GM21381 (cell line): ENCODE measurements around the gene CDH4.

Experiments
- ATAC-seq: cut with Tn5 transposase; IDR thresholded peaks from one replicate; pipeline ENCODE4 v1.9.1; 2021; ENCODE audit warnings: mild to moderate bottlenecking, moderate library complexity; ENCODE audit not compliant: unreplicated experiment

The CDH4 gene

DNA sequence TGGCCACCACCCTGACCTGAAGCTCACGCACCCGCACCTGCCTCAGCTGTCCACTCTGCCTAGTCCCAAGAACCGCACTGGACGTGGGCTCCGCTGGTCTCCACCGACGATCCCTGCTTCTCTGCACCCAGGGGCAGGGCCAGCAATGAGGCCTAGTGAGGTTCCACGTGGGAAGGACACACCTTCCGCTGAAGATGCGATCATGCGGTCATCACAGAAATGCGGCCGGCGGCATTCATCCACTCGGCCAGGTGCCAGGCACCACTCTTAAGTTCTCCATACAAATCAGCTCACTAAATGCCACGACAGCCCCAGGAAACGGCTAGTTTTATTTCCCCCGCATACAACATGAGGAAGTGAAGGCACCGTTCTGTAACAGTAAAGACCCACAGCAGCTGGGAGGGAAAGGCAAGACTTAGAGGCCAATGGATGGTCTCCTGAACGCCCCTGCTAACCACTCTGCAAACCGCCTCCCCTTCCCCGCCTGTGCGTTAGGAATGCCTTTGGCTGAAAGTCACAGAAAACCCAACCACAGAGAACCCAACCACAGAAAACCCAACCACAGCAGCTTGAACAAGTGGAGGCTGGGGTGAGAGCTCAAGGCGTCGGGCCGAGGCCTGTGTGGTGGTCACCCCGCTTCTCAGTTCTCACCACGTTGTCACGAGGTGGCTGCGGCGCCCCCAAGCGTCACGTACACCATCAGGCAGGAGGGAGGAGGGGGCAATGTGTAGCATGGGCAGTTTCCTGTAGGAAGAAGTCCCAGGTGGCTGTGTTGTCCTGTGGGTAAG lies 609.2 kb downstream of the CDH4 start:
- ATAC-seq: no peak

DNA sequence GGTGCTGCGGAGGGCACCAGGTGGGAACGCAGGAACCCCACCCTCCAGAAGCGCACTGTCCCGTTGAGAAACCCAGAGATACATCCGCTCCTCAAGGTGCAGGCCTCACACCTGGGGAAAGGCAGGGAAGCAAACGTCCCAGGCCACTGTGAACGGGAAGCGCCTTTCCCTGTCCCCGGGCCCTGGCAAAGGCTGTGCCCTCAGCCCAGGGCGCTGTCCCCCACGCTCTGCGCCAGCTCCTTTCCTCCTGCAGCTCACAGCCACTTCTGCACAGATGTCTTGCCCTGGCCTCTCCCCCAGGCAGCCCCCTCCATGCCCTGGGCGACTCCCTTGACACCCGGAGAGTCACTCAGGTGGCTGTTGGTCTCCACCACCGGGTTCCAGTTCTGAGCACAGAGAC lies 609.8 kb downstream of the CDH4 start:
- ATAC-seq: no peak

DNA sequence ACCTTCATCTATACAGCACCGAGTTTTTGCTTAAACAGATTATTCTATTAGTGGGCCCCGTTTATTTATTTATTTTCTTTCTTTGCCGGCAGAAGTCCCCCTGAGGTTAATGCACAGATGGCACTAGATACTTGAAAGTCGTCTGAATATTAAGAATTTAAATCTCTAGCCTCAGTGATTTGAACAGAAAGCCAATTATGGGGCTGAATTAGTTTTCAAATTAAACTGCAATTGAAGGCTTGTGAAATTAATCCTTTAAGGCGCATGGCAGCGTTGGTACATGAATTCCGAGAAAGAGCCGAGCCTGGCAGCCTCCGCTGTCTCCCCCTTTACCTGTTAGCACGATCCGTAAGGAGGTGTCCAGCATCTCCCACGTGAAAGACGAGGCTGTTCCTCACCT lies 610.8 kb downstream of the CDH4 start:
- ATAC-seq: no peak

DNA sequence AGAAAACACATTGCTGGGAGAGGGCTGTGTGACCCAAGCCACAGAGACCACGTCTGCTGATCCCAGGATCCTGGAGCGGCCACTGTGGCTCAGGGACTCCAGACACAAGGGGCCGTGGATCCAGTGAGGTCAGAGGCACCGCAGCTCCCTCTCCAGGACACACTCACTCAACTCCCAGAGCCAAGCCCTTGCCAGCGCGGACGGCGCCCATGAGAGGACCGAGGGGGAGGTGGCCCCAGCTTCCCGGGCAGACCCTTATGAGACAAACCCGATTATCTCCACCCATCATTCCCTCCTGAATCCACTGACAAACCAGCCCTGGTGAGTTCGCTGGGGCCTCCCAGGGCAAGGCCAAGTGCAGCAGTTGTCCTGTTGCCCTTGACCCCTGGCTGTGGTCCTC lies 612.4 kb downstream of the CDH4 start:
- no peak for ATAC-seq

DNA sequence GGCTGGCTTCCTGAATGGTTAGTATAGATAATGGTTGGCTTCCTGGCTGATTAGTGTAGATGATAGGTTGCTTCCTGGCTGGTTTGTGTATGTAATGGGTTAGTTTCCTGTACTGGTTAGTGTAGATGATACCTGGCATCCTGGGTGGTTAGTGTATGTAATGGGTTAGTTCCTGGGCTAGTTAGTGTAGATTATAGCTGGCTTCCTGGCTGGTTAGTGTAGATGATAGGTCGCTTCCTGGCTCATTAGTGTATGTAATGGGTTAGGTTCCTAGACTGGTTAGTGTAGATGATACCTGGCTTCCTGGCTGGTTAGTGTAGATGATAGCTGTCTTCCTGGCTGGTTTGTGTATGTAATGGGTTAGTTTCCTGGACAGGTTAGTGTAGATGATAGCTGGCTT lies 613.3 kb downstream of the CDH4 start:
- ATAC-seq: no peak

DNA sequence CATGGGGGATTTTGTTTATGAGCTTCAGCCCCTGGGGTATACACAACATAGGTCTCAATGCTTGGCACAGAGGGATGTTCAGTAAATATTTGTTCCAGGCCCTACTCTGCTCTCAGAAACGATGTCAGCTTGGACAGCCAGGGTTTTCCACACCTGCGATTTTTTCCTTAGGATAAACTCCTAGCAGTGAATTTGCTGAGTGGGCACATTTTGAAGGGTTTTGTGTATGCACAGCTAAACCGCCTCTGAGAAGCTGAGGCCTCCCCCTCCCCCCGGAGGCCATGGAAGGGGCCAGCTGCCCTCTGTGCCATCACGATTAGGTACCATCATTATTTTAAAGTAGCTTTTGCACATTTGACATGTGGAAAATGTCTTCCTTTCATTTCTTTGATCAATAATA lies 614.1 kb downstream of the CDH4 start:
- no peak for ATAC-seq

DNA sequence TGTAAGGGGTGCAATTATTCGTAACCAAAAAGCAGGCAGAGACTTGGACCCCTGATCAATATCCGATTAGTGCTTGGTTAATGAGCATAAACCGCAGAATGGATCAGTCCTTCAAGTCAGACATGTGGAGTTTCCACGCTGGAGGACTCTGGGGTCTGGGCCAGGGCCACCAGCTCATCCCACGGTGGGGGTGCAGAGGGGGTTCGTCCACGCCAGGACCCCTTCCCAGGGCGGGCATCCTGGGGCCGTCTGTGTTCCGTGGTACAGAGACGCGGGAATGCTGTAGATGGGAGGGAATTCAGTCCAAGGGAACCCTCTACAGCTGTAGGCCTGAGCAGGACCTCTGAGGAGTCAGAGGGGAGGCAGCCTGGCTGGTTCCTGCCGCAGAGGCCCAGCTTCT lies 615.9 kb downstream of the CDH4 start:
- no peak for ATAC-seq

DNA sequence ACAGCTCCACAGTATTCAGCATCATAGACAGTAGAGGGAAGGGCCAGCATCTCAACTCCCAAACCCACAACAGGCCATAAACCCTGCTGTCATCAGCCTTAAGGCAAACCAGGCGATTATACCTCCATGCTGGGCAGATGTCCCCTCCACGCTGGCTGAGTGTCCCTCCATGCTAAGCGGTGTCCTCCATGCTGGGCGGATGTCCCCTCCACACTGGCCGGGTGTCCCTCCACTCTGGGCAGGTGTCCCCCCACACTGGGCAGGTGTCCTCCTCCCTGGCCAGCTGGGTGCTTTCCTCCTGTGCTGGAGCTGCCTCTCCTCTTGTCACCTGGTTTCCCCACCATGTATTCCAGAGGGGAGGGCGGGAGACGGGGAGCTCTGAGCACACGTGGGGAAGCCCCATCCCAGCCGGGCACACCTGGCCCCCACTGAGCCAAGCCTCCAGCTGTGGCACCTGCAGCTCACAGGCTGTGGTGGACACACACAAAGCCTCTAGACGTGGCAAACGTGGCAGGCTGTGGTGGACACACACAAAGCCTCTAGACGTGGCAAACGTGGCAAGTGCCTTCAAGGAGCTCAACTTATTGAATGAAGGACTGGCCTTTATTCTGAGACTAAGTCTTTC lies 616.5 kb downstream of the CDH4 start:
- no peak for ATAC-seq

DNA sequence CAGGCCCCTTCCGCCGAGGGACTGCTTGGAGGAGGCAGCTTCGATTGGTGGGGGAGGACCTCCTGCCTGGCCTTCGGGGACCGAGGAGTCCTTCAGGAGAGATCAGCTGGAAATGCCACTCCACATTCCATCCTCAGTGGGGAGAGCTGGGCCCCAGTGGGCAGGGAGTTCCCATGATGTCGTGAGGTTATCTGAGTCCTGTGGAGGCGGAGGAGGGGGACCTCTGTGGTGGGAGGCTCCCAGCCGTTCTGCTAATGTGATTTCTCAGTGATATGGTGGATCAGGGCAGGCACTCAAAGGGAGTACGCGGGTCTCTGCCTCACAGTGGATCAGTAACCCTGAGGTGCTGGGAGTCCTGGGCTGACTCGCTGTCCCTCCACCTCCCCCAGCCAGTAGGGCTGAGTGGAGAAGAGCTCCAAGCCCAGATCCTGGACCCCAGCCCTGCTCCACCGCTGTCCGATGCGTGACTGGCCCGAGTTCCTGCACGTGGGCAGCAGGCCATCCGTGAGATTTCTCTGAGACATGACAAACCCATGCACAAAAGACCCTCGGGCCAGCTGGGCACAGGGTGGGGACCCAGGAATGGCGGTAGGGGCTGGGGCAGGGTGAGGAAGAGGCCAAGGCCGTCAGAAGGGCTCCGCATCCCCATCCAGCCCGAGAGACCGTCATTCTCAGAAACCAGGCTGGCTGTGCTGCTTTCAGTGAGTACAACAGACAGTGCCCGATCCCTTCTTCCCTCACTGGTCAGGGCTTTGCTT lies 617.9 kb downstream of the CDH4 start:
- no peak for ATAC-seq

DNA sequence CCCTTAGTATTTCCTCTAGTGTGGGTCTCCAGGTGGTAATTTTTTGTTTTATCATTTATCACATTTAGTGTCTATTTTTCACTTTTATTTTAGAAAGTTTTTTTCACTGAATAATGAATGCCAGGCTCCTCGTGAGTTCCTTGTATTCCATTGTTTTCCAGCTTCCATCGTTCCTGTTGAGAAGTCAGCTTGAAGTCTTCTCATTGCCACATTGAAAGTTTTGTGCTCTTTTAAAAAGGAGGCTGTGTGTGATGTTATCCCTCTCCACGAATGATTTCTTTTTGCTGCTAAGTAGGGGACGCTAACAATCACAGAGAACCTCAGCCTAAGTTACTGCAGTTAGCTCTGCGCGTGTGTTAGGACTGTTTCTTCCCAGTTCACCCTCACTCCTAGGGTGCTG lies 619.1 kb downstream of the CDH4 start:
- ATAC-seq: no peak

DNA sequence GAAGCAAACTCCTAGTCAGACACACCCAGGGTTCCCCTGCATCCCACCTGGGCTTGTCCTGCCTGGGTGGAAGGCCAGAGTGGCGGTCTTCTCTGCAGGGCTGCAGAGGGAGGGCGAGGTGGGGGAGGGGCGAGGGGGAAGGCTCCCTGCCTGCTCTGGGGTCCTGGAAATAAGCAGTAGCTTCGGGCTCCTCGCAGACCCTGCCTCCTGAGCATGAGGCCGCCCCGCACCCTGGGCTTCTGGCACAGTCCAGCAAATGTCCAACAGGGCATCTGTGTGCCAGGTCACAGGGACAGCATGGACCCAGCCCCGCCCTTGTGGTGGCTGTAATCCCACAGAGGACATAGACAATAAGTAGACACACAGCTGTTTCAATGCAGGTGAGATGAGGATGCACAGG lies 619.9 kb downstream of the CDH4 start:
- no peak for ATAC-seq

DNA sequence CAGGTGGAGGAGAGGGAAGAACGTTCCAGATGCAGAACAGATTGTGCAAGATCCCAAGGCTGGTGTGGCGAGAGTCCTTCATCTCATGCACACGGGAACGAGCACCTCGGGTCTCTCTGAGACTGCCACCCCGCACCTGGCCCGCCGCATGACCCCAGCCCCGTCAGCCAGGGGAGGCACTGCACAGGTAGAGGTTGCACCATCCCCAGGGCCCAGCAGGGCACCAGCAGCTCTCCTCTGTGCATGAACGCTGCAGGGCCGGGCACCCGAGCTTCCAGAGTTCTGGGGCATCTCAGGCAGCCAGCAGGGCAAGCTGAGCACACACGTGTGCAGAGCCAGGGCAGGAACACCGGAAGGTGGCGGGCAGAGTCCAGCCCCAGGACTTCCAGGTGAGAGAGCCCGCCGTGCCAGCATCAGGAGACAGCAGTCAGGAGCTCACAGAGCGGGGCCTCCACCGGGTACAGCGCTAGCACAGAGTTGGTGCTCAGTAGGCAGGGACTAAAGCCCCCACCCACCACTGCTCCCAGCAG lies 620.4 kb downstream of the CDH4 start:
- ATAC-seq: no peak

DNA sequence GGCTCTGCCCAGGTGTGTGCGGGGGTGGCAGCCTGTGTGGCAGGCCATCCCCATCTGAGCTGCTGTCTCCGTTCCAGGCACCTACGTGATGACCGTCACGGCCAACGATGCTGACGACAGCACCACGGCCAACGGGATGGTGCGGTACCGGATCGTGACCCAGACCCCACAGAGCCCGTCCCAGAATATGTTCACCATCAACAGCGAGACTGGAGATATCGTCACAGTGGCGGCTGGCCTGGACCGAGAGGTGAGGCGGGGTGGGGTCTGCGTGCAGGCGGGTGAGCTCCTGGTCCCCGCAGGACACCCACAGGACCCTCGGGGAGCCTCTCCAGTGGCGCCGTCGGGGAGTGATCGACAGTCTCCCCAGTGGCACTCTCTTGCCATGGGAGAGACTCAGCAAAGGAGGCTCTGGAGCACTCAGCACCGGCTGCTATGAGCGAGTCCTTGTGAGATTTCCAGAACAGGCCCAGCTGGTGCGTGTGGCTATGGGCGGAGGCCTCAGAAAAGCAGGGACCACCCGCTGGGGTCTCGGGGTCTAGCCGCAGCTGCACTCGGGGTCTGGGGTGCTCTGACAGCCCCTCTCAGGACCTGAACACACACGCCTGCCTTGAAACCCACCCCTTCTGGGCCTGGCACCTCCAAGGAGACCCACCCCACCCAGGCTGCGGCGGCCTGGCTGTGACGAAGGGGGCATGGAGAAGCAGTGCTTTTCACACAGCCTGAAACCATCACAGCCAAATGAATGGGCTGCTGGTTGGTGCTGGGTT lies 621.8 kb downstream of the CDH4 start:
- no peak for ATAC-seq

DNA sequence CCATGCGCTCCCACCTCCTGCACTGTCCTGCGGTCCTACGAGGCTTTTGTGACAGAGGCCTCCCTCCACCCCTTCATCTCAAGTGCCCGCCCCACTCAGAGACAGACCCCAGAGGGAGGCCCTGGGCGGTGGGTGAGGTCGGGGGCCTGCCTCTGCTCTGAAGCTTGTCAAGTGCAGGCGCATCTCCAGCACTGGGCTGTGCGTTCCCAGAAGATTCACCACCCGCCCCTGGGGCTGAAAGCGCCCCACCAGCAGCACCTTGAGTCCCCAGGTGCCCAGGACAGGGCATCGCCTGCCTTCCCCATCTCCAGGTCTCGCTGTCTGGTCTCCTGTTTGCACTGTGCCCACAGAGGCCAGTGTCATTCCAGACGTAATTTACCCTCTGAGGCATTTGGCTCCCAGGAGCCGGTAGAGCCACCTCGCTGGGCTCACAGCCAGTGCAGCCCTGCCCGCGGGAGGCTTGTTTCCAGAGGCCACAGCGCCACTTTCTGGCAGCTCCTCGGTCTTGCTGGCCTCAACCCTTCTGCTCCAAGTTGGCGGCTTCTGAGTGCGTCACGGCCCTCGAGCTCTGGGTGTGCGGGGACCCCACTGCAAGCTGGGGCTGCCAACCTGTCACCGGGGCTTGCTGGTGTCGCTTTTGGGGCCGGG lies 622.5 kb downstream of the CDH4 start:
- no peak for ATAC-seq

DNA sequence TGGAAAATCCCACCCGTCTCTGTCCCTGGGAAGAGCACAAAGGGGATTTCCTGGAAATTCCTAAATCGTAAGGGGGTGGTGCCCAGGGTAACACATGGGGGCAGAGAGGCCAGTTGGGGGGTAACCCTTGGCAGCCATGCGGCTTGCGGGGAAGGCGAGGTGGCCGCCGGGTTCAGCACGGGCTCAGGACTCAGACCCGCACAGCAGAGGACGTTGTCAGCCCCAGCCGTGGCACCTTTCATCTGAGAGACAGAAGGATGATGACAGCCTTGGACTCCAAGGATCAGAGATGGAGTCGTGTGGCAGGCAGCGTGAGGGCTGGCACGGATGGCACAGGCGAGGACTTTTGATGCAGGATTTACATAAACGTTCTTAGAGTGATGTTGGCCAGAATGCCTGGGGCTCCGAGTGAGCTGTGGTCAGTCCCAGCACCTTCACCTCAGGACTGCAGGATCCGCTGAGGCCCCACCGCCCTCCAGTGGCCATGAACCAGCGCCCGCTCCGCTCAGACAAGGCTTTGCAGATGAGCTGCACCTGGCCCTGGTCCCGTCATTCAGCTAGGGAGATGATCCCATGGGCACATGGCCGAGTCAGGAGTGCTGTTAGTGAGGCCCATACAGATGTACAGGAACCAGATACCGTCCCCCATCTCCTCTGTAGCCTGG lies 623.3 kb downstream of the CDH4 start:
- no peak for ATAC-seq

DNA sequence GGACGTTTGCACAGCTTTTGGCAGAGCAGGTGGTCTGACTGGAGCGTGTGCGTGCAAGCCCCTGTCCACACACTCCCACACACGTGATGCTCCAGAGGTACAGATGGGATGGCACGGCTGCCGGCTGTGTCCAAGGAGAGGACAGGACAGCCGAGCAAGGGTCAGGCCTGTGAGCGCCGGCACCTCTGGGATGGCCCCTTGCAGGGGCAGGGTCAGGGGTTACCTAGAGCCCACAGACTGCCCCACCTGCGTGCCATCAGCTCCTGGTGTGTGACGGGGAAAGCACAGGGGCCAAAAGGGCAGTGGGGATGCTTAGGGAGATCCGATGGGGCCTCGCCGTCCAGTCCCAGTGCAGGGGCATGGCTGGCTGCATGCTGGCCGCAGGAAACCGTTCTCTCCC lies 623.9 kb downstream of the CDH4 start:
- ATAC-seq: no peak

DNA sequence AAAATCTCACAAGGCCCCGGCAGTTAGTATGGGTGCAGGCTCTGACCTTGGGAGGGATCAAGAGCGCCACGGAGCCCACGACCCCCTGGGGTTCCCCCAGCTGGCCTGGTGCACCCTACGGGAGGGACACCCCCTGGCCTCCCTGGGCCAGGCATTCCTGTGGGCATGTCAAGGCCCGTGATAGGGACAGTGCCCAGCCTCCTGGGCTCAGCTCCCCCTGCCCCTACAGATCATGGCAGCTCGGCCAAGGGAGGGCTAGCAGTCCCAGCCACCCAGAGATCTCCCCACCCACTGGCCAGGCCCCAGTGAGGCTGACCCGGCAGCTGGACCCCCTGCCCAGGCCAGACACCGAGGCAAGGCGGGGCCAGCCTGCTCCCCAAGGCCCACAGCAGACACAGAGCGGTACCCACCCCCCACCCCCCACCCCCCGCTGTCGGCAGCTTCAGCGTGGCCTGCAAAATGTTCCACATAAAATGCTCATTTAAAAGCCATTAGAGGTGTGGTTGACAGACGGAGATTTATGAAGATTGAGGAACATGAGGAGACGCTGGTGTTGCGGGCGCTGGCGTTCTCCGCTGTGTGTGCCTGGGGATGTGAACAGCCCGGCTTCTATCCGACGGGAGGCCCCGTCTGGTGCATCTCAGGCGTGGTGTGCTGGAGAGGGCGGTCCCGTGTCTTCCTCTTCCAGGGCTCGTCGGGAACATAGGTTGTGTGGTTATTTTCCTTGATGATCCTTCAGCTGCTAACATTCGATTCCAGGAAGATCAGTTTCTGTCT lies 625.1 kb downstream of the CDH4 start:
- no peak for ATAC-seq

DNA sequence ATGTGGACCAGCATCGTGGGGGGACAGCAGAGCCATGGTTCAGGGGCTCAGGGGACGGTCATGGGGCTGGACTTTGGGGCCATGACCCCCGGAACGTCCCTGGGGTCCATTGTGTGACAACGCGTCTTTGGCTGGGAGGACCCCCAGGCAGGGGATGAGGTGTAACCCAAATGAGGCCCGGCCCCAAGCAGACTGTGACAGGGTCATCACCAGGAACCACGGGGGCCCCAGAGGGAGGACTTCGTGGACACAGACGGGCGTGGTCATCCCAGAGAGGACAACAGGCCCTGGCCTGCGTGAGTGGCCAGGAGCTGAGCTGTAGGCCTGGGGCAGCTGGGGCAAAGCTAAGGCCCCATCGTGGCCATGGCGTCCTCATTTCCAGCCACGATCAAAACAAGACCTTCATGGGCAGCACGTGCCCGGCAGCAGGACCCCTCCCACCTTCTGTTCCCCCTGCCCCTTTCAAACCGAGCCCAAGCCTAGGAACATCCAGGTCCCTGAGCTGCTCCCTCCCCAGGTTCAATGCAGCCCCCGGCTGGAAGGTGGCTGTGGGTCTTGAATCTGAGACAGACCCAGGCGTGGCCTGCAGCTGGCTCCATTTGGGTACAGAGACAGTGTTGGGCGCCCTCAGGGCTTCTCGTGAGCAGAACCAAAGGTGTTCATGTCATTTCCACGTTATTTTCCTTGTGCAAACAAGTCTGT lies 625.9 kb downstream of the CDH4 start:
- ATAC-seq: no peak
